ENCODE data around the gene SIPA1L3.

GRCh38 chr19:38005224-38005614, 98.2 kb downstream of the SIPA1L3 start:
- TF ChIP-seq CTCF (conservative IDR thresholded peaks at IDR 0.05; ENCODE audit: low read depth, low read length) (no peak), EZH2 (IDR thresholded peaks at IDR 0.05; ENCODE audit: borderline replicate concordance, low read depth, low read length, poor library complexity, severe bottlenecking) (no peak)

Data from A673 (cell line).